Subcutaneous adipose tissue (tissue), 4 donors: ENCODE data around the gene CARD14. TPM values are rescaled to one million over a fixed set of nuclear protein-coding genes. Genes with fewer than 3 reads are reported as not detected.

Experiments
- CTCF ChIP-seq: fragments of 450-650 bp; IDR thresholded peaks from one replicate; pipeline ENCODE4 v1.5.1; 2016; ENCODE audit warnings: low read depth, mild to moderate bottlenecking, control low read depth, antibody characterized with exemption, moderate library complexity
- total RNA-seq, 4 donors: library from RNA; depleted of rRNA; stranded (reverse); fragments of >200 nt; gene quantifications; one replicate each; pipeline ENCODE4 v1.1.0, GENCODE V29; 2016

Gene CARD14
- total RNA-seq, 4 donors from 2014 or later = 0.34 to 1.3 TPM; not detected in 2

DNA sequence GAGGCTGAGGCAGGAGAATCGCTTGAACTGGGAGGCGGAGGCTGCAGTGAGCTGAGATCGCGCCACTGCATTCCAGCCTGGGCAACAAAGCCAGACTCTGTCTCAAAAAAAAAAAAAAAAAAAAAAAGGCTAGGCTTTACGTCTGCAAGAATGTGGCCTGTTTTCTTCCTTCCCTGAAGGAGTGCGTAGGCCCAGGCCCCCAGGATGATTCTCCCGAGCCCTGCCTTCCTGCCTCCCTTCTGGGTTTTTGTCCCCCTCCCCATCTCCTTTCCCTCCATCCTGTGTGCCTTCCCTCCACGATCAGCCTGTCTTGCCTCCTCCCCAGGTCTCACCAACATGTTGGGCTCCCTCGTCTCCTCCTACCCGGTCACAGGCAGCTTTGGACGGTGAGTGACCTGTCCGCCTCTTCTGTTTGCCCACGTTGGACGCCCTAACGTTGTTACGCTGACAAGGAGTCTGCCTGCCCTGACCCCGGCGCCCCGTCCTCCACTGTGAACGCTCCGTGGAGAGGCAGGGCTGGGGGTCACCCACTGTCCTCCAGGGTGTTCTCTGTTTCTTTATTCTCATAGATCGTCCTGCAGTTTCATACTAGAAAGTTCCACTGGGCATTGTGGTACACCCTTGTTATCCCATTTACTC is 75.2 kb downstream of the CARD14 start:
- TF ChIP-seq CTCF = no peak

DNA sequence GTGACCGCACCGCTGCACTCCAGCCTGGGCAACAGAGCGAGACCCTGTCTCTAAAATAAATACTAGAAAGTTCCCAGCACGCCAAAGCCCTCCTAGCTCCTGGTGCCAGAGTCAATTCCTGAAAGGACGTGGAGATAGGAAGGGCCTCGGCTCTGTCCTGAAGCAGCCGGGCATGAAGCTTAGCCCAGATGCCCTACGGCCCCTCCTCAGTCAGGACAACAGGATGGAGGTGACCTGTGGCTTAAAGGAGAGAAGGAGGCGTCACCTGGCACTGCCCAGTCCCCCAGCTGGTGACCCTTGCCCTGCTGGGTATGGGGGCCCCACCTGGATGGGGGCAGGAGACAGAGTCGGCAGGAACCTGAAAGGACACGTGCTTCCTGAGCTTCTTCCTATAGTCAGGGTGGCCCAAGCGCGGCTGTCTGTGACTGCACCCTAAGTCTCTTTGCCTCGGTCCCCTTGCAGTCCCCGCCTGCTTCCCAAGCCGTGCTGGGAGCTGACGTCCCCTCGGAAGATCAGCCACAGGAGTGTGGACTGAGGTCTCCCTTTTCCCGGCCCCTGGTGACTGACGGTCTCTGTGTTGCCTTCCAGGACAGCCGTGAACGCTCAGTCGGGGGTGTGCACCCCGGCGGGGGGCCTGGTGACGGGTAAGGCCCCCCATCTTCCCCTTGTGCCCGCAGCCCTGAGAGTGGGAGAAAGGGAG is 75.9 kb downstream of the CARD14 start:
- no peak for TF ChIP-seq CTCF

DNA sequence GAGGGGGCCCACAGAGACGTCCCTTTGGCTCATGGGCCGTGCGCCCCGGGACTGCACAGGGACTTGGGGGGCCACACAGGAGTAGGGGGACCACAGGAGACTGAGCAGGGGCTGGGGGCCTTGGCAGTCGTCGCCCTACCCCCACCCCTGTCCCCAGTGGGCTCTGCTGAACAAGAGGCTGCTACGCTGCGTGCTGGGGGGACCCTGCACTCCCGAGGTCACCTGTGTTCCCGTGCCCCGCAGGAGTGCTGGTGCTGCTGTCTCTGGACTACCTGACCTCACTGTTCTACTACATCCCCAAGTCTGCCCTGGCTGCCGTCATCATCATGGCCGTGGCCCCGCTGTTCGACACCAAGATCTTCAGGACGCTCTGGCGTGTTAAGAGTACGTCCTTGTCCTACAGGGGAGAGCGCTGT is 76.4 kb downstream of the CARD14 start:
- TF ChIP-seq CTCF = no peak

GRCh38 chr17:80246726-80247125 is 76.9 kb downstream of the CARD14 start:
- no peak for TF ChIP-seq CTCF

GRCh38 chr17:80247561-80247960 is 77.7 kb downstream of the CARD14 start:
- no peak for TF ChIP-seq CTCF

- no peak for TF ChIP-seq CTCF
Measured at GRCh38 chr17:80248001-80248893, 78.4 kb downstream of the CARD14 start.
